Muscle of arm (tissue), 12 donors: Measurements from ENCODE around the gene WAPL. TPM values are rescaled to one million over a fixed set of nuclear protein-coding genes. Genes with fewer than 3 reads are reported as not detected.
A peak's percentile ranks its signal among the peaks of the same experiment; 100 is the strongest.

Experiments used
- DNase-seq: peaks from one replicate; pipeline ENCODE4 v3.0.0-alpha.2; 2013
- polyA plus RNA-seq, 12 donors: library from polyadenylated mRNA; unstranded; fragments of 120-200 nt; gene quantifications; one replicate each; pipeline ENCODE4 v1.2.1, GENCODE V29; 2013; ENCODE audit not compliant: insufficient read length in 12 of 12

Gene WAPL
- polyA plus RNA-seq, 12 donors, result 27.1 to 32.9 (median 29.4) TPM; not detected in 1

GRCh38 chr10:86483664-86484063, 37.9 kb downstream of the WAPL start:
- DNase-seq, result no peak

GRCh38 chr10:86481761-86482160, 39.8 kb downstream of the WAPL start:
- no peak for DNase-seq

- DNase-seq, result no peak
Observed at GRCh38 chr10:86480571-86480970, 41.0 kb downstream of the WAPL start.

- DNase-seq, result no peak
Observed at GRCh38 chr10:86472061-86472460, 49.5 kb downstream of the WAPL start.

GRCh38 chr10:86461963-86462804, 59.4 kb downstream of the WAPL start:
- no peak for DNase-seq

- no peak for DNase-seq
Observed at GRCh38 chr10:86451604-86451960, 70.0 kb downstream of the WAPL start.

- no peak for DNase-seq
Observed at GRCh38 chr10:86450806-86451603, 70.6 kb downstream of the WAPL start.

GRCh38 chr10:86449926-86450558, 71.5 kb downstream of the WAPL start:
- no peak for DNase-seq

GRCh38 chr10:86447432-86447831, 74.2 kb downstream of the WAPL start:
- DNase-seq, result no peak

- DNase-seq, result no peak
Observed at GRCh38 chr10:86446987-86447386, 74.6 kb downstream of the WAPL start.

- DNase-seq, result no peak
Observed at GRCh38 chr10:86446440-86446839, 75.2 kb downstream of the WAPL start.

- no peak for DNase-seq
Observed at GRCh38 chr10:86443936-86444335, 77.7 kb downstream of the WAPL start.

GRCh38 chr10:86443069-86443468, 78.5 kb downstream of the WAPL start:
- DNase-seq, result no peak

- no peak for DNase-seq
Observed at GRCh38 chr10:86440874-86441843, 80.4 kb downstream of the WAPL start.

- peak; percentile 46 for DNase-seq
Observed at GRCh38 chr10:86439544-86439943, 82.0 kb downstream of the WAPL start.

GRCh38 chr10:86438091-86438749, 83.4 kb downstream of the WAPL start:
- DNase-seq, result no peak

- no peak for DNase-seq
Observed at GRCh38 chr10:86437447-86437846, 84.1 kb downstream of the WAPL start.

GRCh38 chr10:86436963-86437362, 84.6 kb downstream of the WAPL start:
- no peak for DNase-seq

- no peak for DNase-seq
Observed at GRCh38 chr10:86434656-86435055, 86.9 kb downstream of the WAPL start.

- DNase-seq, result no peak
Observed at GRCh38 chr10:86423739-86424138, 97.9 kb downstream of the WAPL start.

GRCh38 chr10:86419101-86419500, 102.5 kb downstream of the WAPL start:
- DNase-seq, result no peak
